ENCODE results near the gene EEF1E1. TPM values are rescaled to one million over a fixed set of nuclear protein-coding genes. Genes with fewer than 3 reads are reported as not detected.

Gene EEF1E1
- total RNA-seq, 1 donor from 2014 or later, result 15.5 TPM

- TF ChIP-seq CTCF (IDR thresholded peaks at IDR 0.05), result no peak
- intact Hi-C loops (cut with DNase I), result no loop called here
- Histone ChIP-seq H3K27me3 (no peaks in the 10 kb centered on the region), H3K27ac (no peak overlapping the region), H3K4me1 (no peaks in the 10 kb centered on the region), H3K4me3 (no peak overlapping the region), H3K36me3 (no peaks in the 10 kb centered on the region), H3K9me3 (no peaks in the 10 kb centered on the region)
- DNase-seq (ENCODE audit: low spot score in 2 of 2), result no peak
Observed at GRCh38 chr6:8113131-8113654, 10.8 kb upstream of the EEF1E1 start.

GRCh38 chr6:8110725-8111124 is 8.4 kb upstream of the EEF1E1 start:
- TF ChIP-seq CTCF (IDR thresholded peaks at IDR 0.05), result no peak
- H3K4me1 ChIP-seq, result no peaks in the 10 kb centered on the region
- H3K9me3 ChIP-seq, result no peaks in the 10 kb centered on the region
- H3K4me3 ChIP-seq, result no peak overlapping the region
- no peaks in the 10 kb centered on the region for H3K27me3 ChIP-seq
- no peak for DNase-seq (ENCODE audit: low spot score in 2 of 2)
- intact Hi-C loops (cut with DNase I), result no loop called here
- no peaks in the 10 kb centered on the region for H3K36me3 ChIP-seq
- no peak overlapping the region for H3K27ac ChIP-seq

- Histone ChIP-seq H3K27ac (no peak overlapping the region), H3K27me3 (no peaks in the 10 kb centered on the region), H3K36me3 (no peaks in the 10 kb centered on the region), H3K4me3 (no peak overlapping the region), H3K9me3 (no peaks in the 10 kb centered on the region), H3K4me1 (no peaks in the 10 kb centered on the region)
- no peak for DNase-seq (ENCODE audit: low spot score in 2 of 2)
- no peak for TF ChIP-seq CTCF (IDR thresholded peaks at IDR 0.05)
- intact Hi-C loops (cut with DNase I), result no loop called here
Observed at GRCh38 chr6:8110117-8110721, 7.9 kb upstream of the EEF1E1 start.

- Histone ChIP-seq H3K27me3 (no peaks in the 10 kb centered on the region), H3K27ac (no peak overlapping the region), H3K36me3 (no peaks in the 10 kb centered on the region), H3K4me1 (no peaks in the 10 kb centered on the region), H3K4me3 (no peak overlapping the region), H3K9me3 (no peaks in the 10 kb centered on the region)
- intact Hi-C loops (cut with DNase I), result loop anchor here (10.0 kb wide), 1 partner anchor 326 kb away; the partner anchor contains the start of gene SLC35B3
- TF ChIP-seq CTCF (IDR thresholded peaks at IDR 0.05), result no peak
- DNase-seq (ENCODE audit: low spot score in 2 of 2), result no peak
Observed at GRCh38 chr6:8108759-8109539, 6.6 kb upstream of the EEF1E1 start.

- DNase-seq (ENCODE audit: low spot score in 2 of 2), result no peak
- H3K4me3 ChIP-seq, result no peak overlapping the region
- intact Hi-C loops (cut with DNase I), result loop anchor here (10.0 kb wide), 1 partner anchor 327 kb away; the partner anchor contains the start of gene SLC35B3
- H3K4me1 ChIP-seq, result no peaks in the 10 kb centered on the region
- no peak overlapping the region for H3K27ac ChIP-seq
- no peak for TF ChIP-seq CTCF (IDR thresholded peaks at IDR 0.05)
- H3K9me3 ChIP-seq, result no peaks in the 10 kb centered on the region
- no peaks in the 10 kb centered on the region for H3K36me3 ChIP-seq
- no peaks in the 10 kb centered on the region for H3K27me3 ChIP-seq
Observed at GRCh38 chr6:8108031-8108660, 5.8 kb upstream of the EEF1E1 start.

All from ascending aorta (tissue), 2 donors.